Measurements from ENCODE around the gene BPIFB4.

DNA sequence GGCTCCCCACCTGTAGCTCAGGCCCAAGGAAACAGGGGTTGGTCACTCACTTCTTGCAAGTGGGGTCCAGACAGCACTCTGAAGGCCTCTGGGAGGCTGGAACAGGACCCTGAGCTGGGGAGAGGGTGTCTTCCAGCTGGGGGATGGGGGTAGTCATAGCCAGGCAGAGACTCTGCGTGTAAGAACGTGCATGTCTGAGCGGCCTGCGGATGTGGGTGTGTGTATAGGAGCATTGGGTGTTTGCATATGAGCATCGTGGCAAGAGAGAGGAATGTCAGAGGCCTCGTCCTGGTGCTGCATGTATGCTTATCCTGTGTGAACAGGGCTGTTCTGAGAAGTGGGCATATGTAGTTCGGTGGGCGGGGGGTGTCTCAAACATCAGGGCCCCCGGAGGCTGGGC, 13.7 kb upstream of the BPIFB4 start:
- TF ChIP-seq RAD21 (IDR thresholded peaks at IDR 0.05; ENCODE audit: low read length) (no peak), POLR2AphosphoS5 (IDR thresholded peaks at IDR 0.05; ENCODE audit: low read depth, low read length) (no peak), SMC3 (IDR thresholded peaks at IDR 0.05; ENCODE audit: low read depth, low read length) (no peak), PBX3 (IDR thresholded peaks at IDR 0.05) (no peak), FOXM1 (IDR thresholded peaks at IDR 0.05; ENCODE audit: low read depth) (no peak), EZH2phosphoT487 (IDR thresholded peaks at IDR 0.05; ENCODE audit: borderline replicate concordance, low read depth) (no peak), NFIC (IDR thresholded peaks at IDR 0.05; ENCODE audit: borderline replicate concordance) (no peak)
- TF ChIP-seq, protein P1, sequence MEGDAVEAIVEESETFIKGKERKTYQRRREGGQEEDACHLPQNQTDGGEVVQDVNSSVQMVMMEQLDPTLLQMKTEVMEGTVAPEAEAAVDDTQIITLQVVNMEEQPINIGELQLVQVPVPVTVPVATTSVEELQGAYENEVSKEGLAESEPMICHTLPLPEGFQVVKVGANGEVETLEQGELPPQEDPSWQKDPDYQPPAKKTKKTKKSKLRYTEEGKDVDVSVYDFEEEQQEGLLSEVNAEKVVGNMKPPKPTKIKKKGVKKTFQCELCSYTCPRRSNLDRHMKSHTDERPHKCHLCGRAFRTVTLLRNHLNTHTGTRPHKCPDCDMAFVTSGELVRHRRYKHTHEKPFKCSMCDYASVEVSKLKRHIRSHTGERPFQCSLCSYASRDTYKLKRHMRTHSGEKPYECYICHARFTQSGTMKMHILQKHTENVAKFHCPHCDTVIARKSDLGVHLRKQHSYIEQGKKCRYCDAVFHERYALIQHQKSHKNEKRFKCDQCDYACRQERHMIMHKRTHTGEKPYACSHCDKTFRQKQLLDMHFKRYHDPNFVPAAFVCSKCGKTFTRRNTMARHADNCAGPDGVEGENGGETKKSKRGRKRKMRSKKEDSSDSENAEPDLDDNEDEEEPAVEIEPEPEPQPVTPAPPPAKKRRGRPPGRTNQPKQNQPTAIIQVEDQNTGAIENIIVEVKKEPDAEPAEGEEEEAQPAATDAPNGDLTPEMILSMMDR (IDR thresholded peaks at IDR 0.05): no peak
- TF ChIP-seq, protein P2, sequence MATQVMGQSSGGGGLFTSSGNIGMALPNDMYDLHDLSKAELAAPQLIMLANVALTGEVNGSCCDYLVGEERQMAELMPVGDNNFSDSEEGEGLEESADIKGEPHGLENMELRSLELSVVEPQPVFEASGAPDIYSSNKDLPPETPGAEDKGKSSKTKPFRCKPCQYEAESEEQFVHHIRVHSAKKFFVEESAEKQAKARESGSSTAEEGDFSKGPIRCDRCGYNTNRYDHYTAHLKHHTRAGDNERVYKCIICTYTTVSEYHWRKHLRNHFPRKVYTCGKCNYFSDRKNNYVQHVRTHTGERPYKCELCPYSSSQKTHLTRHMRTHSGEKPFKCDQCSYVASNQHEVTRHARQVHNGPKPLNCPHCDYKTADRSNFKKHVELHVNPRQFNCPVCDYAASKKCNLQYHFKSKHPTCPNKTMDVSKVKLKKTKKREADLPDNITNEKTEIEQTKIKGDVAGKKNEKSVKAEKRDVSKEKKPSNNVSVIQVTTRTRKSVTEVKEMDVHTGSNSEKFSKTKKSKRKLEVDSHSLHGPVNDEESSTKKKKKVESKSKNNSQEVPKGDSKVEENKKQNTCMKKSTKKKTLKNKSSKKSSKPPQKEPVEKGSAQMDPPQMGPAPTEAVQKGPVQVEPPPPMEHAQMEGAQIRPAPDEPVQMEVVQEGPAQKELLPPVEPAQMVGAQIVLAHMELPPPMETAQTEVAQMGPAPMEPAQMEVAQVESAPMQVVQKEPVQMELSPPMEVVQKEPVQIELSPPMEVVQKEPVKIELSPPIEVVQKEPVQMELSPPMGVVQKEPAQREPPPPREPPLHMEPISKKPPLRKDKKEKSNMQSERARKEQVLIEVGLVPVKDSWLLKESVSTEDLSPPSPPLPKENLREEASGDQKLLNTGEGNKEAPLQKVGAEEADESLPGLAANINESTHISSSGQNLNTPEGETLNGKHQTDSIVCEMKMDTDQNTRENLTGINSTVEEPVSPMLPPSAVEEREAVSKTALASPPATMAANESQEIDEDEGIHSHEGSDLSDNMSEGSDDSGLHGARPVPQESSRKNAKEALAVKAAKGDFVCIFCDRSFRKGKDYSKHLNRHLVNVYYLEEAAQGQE (IDR thresholded peaks at IDR 0.05; ENCODE audit: low read depth, low read length): no peak
- TF ChIP-seq, protein P3, sequence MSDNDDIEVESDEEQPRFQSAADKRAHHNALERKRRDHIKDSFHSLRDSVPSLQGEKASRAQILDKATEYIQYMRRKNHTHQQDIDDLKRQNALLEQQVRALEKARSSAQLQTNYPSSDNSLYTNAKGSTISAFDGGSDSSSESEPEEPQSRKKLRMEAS (IDR thresholded peaks at IDR 0.05; ENCODE audit: low read depth): no peak
